ENCODE measurements around the gene CDK5RAP2.

- no peak for TF ChIP-seq EZH2 (IDR thresholded peaks at IDR 0.05; ENCODE audit: borderline replicate concordance)
- no peak for TF ChIP-seq CTCF (IDR thresholded peaks at IDR 0.05; ENCODE audit: poor library complexity)
- TF ChIP-seq EZH2phosphoT487 (IDR thresholded peaks at IDR 0.05; ENCODE audit: low read depth, severe bottlenecking, unreplicated experiment): no peak
These were observed 28.5 kb upstream of the CDK5RAP2 start for GRCh38 chr9:120608421-120608820.
